Upper lobe of right lung (tissue), 1 donor: Measurements from ENCODE around the gene ZNF782. TPM values are rescaled to one million over a fixed set of nuclear protein-coding genes. Genes with fewer than 3 reads are reported as not detected.

Experiments used
- ATAC-seq: fragments of 200-7000 bp; cut with Tn5 transposase; one replicate; pipeline ENCODE4 v1.9.1; 2020; ENCODE audit warnings: mild to moderate bottlenecking, moderate library complexity
- DNase-seq: peaks from one replicate; pipeline ENCODE4 v3.0.0-alpha.2; 2020
- H3K27ac ChIP-seq: fragments of 200-600 bp; one replicate; pipeline ENCODE4 v1.8.0; 2022
- H3K27me3 ChIP-seq: fragments of 200-600 bp; one replicate; pipeline ENCODE4 v1.8.0; 2022; ENCODE audit warnings: mild to moderate bottlenecking
- H3K36me3 ChIP-seq: fragments of 200-600 bp; one replicate; pipeline ENCODE4 v1.8.0; 2022
- H3K4me1 ChIP-seq: fragments of 200-600 bp; one replicate; pipeline ENCODE4 v1.8.0; 2022
- H3K4me3 ChIP-seq: fragments of 200-600 bp; one replicate; pipeline ENCODE4 v1.8.0; 2022; ENCODE audit warnings: mild to moderate bottlenecking
- H3K9me3 ChIP-seq: fragments of 200-600 bp; one replicate; pipeline ENCODE4 v1.8.0; 2022
- intact Hi-C: fragments of 100-400 bp; cut with DNase I; formaldehyde crosslinking; loops from one replicate; pipeline ENCODE4 v1.11.0; 2022
- total RNA-seq: library from RNA; stranded (reverse); fragmentation: NEBNext Ultra II Directional; extraction: Animal tissue kit (Norgen Biotek cat#: 25700); gene quantifications from one replicate; pipeline ENCODE4 v1.2.1, GENCODE V29; 2021
- TF ChIP-seq, protein P1 (sequence below): fragments of 200-600 bp; IDR thresholded peaks from one replicate; pipeline ENCODE4 v1.8.0; 2022; ENCODE audit warnings: antibody characterized with exemption
- donor health status: DM: no; HTN: yes; CAD: no; lungs with severe emphysema.

The ZNF782 gene
- total RNA-seq, 1 donor from 2014 or later = 4.5 TPM

GRCh38 chr9:96781552-96781951 lies 72.8 kb downstream of the ZNF782 start:
- intact Hi-C loops = no loop called here
- Histone ChIP-seq H3K36me3 (no peaks in the 10 kb centered on the region), H3K9me3 (peaks cover 7% of the 10 kb centered on the region), H3K27me3 (no peaks in the 10 kb centered on the region), H3K27ac (no peak overlapping the region), H3K4me3 (no peak overlapping the region), H3K4me1 (peaks cover 7% of the 10 kb centered on the region)
- DNase-seq = no peak
- ATAC-seq = no peak
- TF ChIP-seq, protein P1, sequence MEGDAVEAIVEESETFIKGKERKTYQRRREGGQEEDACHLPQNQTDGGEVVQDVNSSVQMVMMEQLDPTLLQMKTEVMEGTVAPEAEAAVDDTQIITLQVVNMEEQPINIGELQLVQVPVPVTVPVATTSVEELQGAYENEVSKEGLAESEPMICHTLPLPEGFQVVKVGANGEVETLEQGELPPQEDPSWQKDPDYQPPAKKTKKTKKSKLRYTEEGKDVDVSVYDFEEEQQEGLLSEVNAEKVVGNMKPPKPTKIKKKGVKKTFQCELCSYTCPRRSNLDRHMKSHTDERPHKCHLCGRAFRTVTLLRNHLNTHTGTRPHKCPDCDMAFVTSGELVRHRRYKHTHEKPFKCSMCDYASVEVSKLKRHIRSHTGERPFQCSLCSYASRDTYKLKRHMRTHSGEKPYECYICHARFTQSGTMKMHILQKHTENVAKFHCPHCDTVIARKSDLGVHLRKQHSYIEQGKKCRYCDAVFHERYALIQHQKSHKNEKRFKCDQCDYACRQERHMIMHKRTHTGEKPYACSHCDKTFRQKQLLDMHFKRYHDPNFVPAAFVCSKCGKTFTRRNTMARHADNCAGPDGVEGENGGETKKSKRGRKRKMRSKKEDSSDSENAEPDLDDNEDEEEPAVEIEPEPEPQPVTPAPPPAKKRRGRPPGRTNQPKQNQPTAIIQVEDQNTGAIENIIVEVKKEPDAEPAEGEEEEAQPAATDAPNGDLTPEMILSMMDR = no peak

DNA sequence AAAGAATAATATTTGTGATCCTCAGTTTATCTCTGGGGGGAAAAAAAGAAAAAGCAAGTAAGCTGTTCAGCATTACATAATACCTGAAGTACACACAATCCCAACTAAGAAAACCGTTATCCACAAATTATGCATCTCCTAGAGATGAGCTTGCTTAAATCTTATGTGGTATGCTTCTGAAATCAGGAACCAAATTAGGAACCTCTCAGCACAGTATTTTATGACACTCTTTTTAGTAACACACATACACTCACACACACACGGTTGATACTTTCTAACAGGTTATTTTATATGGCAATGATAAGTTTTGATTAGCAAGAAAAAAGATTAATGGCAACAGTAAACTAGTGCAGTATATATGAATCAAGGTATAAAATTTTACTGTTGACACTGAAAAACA lies 75.2 kb downstream of the ZNF782 start:
- H3K9me3 ChIP-seq = peaks cover 7% of the 10 kb centered on the region
- peaks cover 20% of the 10 kb centered on the region for H3K36me3 ChIP-seq
- H3K4me3 ChIP-seq = no peak overlapping the region
- ATAC-seq (no peak), DNase-seq (no peak)
- H3K4me1 ChIP-seq = peaks cover 7% of the 10 kb centered on the region
- TF ChIP-seq, protein P1 = no peak
- intact Hi-C loops = no loop called here
- no peak overlapping the region for H3K27ac ChIP-seq
- no peaks in the 10 kb centered on the region for H3K27me3 ChIP-seq

DNA sequence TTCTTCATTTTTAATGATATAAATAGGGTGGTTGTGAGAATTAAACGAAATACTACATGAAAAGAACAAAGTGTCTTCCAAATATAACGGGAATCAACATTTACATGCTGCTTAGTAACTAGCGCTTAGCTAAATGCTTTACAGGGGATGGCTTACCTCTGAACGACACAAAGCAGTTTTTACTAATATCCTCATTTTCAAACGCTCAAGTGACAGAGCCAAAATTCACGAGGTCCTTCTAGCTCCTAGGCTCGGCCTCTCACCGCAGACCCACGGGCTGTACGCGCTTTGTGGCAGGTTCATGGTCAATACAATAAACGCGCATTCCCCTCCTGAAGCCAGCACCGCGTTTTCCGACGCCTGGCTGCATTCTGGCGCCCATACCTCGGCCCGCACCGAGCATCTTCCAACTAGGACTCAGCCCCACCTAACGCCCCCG lies 76.9 kb downstream of the ZNF782 start:
- TF ChIP-seq, protein P1 = no peak
- H3K4me1 ChIP-seq = peaks cover 7% of the 10 kb centered on the region
- intact Hi-C loops = no loop called here
- no peaks in the 10 kb centered on the region for H3K9me3 ChIP-seq
- peak overlapping the region; percentile 86 for H3K27ac ChIP-seq
- H3K36me3 ChIP-seq = peaks cover 29% of the 10 kb centered on the region
- H3K4me3 ChIP-seq = peak overlapping the region; percentile 90
- H3K27me3 ChIP-seq = no peaks in the 10 kb centered on the region
- DNase-seq = no peak
- no peak for ATAC-seq

DNA sequence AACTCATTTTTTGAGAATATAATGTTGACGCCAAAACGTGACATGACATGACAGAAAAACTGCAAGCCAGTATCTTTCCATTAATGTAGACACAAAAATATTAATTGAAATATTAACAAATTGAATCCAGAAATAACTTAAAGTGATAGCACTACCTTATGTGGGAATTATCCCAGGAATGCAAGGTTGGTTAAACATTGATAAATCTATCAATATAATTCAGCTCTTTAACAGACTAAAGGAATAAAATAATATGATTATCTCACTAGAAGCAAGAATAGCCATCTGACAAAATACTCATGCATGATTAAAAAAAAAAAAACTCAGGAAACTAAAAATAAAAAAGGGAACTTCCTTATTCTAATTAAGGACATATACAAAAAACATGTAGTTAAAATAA lies 83.2 kb downstream of the ZNF782 start:
- Histone ChIP-seq H3K27me3 (no peaks in the 10 kb centered on the region), H3K9me3 (peaks cover 45% of the 10 kb centered on the region), H3K4me3 (no peak overlapping the region), H3K27ac (no peak overlapping the region), H3K36me3 (peaks cover 60% of the 10 kb centered on the region), H3K4me1 (no peaks in the 10 kb centered on the region)
- DNase-seq (no peak), ATAC-seq (no peak)
- TF ChIP-seq, protein P1 = no peak
- intact Hi-C loops = no loop called here

DNA sequence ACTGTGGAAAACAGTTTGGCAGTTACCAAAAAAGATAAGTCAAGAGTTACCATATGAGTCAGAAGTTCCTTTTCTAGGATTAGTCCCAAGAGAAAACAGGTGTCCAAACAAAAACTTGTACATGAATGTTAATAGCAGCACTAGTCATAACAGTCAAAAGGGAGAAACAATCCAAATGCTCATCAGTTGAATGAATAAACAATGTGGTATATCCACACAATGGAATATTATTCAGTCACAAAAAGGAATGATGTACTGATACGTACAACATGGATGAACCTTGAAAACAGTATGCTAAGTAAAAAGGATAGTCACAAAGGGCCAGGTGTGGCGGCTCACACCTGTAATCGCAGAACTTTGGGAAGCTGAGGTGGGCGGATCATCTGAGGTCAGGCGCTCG lies 84.3 kb downstream of the ZNF782 start:
- TF ChIP-seq, protein P1 = no peak
- DNase-seq = no peak
- Histone ChIP-seq H3K4me3 (no peak overlapping the region), H3K27me3 (no peaks in the 10 kb centered on the region), H3K27ac (no peak overlapping the region), H3K36me3 (peaks cover 56% of the 10 kb centered on the region), H3K4me1 (no peaks in the 10 kb centered on the region), H3K9me3 (peaks cover 45% of the 10 kb centered on the region)
- no peak for ATAC-seq
- intact Hi-C loops = no loop called here

Other genes with a start within 250 kb of the ZNF782 start
- 14.5 TPM for gene CDC14B, start 234.7 kb downstream of the ZNF782 start, total RNA-seq
- 25.6 TPM for gene PRXL2C, start 199.2 kb downstream of the ZNF782 start, total RNA-seq
- 10.3 TPM for gene ZNF510, start 76.4 kb downstream of the ZNF782 start, total RNA-seq
- not detected for gene NUTM2G, start 74.3 kb upstream of the ZNF782 start, total RNA-seq
- 0.43 TPM for gene CTSV, start 184.6 kb upstream of the ZNF782 start, total RNA-seq